Inflammatory macrophage (primary cell): ENCODE data around the gene FHL3.

Experiments
- DNase-seq, 2 donors: peaks; one replicate each; pipeline ENCODE4 v3.0.0-alpha.2; 2020 to 2022
- total RNA-seq, 18 experiments: gene quantifications; one replicate each; lab custom pipeline; 2026; ENCODE audit warnings: mixed read lengths in 6 of 18, inconsistent platforms in 2 of 18; lab: John Stamatoyannopoulos, UW

FHL3 gene, protein sequence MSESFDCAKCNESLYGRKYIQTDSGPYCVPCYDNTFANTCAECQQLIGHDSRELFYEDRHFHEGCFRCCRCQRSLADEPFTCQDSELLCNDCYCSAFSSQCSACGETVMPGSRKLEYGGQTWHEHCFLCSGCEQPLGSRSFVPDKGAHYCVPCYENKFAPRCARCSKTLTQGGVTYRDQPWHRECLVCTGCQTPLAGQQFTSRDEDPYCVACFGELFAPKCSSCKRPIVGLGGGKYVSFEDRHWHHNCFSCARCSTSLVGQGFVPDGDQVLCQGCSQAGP
- 4.0 to 22.9 (median 11.6) reads per million in 18 experiments for total RNA-seq

DNA sequence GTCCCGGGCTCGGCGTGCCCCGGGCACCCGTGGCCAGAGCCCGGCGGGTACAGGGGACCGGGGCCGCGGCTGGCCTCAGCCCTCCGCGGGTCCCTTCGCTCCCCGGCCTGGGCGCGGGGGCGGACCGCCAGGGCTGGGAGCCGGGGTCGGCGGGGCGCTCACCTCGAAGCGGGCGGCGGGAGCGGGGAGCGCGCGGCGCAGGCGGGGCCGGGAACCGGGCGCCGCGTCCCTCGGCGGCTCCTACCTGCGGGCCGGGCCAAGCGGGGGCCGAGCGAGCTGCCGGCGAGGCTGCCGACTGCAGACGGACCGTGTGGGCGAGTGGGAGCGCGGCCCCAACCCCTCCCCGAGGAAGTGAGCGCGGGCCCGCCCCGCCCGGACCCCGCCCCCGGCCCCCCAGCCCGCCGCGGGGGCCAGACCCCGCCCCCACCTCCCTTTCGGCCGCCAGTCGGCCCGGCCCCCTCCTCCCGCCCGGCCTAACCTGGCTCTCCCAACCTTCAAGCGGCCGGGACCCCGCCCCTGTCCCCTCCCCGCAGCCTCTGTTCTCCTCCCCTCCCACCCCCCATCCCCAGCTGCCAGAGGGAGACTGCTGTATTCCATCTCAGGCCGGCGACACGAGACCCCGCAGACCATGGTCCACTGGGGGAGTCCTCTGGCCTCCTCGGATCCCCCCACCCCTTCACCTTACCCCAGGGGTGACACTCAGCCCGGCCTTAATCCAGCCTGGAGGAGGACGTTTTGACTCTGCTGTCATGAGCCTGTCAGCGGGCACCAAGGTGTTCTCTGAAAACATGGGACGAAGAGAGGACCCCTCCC, at the start of gene FHL3:
Gene FHL3 (minus strand): TSS at position 320 of the 813 bp plus-strand sequence. CDS start 6,102 bp downstream, outside the sequence.
- peak in 1 of 2 donors; percentile 68 for DNase-seq

DNA sequence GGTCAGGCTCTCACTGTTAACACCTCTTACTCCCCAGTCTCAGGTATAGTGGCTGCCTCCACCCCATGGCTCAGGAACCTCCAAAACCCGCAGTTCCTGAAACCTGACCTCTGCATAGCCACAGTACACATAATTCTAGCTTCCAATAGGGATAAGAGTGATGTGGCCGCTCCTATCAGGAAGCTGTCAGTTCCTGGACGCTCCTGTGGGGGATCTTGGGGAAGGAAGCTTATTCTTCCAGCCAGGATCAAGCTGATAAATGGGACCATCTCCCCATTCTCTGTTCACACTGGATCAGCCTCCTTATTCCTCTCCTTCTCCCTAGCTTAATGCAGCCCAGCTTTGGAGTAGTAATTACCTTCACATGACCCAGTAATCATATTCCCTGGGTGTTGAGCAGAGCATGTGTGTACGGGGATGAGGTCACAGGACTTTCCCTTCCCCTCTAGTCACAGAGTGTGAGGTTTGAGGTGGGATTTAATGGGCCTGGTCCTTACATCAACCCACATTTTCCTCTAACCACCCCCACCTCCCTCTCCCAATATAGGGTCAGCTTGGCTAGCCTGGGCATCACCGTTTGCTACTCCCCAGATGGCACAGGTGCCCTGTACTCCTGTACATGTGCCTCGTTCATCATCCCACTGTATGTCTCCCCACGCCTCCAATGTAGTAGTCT, 48.2 kb upstream of the FHL3 start:
- DNase-seq: no peak

DNA sequence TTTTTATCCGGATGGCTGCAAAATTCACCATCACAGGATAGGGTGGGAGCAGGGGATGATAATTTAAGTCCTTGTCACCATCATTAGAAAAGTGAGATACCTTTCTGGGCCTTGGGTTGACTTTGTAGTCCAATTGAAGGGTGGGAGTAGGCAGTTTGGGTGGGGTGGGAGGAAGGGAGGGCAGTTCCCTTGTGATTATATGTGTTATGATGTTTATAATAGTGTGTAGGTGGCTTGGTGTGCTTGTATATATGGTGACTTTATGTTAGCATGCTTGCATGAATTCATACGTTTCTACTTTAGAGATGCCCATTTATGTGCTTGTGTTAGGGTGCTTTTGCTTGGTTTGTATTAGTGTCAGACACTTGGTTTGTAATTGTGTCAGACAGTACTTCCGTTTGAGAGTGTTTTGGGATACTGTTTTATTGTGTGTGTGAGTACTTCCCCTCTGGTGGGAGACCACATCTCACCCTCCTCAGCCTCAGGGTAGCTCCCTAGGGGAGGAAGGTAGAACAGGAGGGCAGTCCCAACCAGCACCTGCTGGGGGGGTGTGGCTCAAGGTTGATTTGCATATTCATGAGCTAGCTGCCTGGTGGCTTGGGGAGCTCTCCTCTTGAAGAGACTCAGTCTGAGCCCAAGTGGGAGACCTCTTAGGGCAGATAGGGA, 47.6 kb upstream of the FHL3 start:
- no peak for DNase-seq

DNA sequence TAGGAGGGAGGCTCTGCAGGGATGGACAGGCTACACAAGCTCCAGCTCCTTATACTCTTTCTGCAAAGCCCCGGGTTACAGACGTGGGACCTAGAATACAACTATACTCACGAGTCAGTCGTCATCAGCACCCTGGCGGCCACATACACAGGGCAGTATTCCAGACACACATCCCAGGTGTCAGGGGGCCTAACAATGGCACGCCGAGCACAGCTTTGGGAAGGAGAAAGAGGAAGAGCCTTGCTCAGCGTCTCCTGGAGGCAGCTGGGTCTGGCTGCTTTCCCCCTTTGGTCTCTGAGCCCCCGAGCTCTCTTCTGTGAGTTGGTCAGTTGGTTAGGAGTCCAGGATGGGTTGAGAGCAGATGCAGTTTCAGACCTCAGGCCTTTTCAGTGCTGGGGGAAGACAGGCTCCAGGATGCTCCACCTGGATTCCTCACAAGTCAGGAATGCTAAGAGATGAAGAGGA, 45.8 kb upstream of the FHL3 start:
- no peak for DNase-seq

DNA sequence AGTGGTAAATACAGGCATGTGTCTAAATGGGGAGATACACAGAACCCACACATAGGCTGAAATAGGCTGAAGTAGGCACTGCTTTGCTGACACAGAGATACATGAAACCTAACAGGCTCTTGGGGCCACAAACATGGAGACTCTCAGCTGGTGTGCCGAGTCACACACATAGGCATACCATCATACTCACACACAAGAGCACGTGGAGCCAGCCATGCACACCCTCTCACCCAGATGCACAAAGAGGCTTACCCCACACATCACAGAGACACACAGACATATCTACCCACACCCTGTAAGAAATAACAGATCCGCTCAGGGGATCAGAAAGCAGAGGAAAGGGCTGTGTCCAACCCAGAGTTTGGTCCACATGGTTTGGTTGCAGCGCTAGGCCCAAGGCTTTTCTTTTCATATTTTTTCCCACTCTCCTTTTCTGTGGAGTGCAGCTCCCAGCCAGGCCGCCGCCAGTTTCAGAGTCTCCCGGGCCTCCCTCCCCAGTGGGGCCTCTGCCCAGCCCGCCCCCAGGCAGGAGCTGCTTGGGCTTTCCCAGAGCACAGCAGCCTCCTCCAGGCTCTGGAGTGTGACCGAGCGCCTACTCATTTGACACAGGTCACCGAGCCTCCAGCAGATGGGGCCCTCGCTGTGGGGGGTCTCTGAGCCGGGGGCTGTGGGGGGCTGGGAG, 45.2 kb upstream of the FHL3 start:
- DNase-seq: no peak

DNA sequence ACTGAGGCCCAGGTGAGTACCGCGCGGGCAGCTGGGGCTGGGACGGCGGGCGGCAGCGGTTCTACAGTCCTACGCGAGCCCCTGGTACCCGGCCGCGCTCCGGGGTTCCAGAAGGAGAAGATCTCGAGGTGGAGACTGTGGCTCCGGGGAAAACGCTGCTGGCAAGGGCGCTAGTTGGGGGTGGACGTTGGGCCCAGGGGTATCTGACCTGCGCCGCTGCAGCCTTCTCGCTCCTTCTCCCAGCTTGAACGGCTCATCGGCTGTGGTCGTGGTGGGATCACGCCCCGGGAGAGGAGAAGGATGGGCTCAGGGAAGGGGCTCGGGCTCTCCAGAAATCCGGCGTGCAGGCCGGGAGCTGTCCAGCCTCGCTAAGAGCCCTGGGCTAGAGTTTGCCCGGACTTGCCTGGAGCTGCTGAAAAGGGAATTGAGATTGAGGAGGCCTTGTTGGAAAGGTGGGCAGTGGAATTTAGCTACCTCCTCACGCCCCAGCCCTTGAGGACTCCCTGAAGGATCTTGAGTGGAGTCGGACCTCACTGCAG, 42.4 kb upstream of the FHL3 start:
- no peak for DNase-seq

DNA sequence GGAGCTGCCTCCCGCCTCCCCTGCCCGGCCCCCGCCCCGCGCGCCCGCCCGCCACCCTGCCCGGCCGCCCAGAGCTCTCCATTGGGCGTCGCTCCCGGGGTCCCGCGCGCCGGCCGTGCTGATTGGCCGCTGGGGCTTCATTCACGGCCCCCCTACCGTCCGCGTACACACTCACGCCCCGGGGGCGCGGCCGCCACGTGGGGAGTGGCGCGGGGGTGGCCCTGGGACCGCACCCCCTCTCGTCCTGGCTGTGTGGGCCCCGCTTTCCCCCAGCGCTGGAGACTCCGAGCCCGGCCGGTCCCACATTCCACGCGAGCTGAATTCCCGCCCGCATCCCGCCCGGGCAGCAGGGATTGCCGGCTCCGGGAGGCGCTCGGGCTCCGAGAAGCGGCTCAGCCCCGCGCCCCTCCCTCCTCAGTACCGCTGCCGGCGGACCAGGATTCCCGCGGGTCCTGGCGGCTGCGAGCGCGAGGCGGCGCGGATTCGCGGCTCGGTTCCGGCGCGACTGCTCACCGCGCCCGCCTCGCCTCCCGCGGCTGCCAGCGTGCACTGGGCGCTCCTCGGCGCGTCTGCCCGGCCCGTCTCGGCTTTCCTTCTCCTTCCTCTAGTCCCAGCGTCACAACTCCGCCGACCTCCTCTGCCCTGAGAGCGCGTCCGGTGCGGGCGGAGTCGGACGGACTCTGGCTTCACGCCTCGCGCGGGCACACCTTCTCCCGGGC, 41.7 kb upstream of the FHL3 start:
- DNase-seq: peak; percentile 41 to 61

DNA sequence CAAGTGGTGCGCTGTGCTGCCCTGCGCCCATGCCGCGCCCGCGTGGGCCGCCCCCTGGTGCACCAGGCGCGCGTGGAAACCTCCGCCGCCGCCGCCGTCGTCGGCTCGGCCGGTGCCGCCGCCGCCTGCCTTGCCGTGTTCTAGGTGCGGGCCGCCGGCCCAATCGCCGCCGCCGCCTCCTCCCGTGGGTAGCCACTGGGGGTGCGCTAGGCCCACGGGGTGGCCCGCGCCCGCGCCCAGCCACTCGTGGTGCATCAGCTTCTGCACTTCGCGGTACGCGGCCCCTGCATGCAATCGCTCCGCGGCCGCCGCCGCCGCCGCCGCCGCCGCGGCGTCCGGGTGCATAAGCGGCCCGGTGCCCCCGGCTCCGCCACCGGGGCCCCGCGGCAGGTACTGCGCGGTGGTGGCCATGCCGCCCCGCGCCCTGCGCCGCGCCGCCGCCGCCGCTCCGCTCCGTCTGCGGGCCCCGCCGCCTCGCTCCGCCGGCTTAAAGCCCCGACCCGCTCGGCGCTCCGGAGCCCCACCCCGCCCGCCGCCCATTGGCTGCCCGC, 41.1 kb upstream of the FHL3 start, which contains the start of gene POU3F1:
Gene POU3F1 (minus strand): TSS at position 461 of the 551 bp plus-strand sequence. CDS start 50 bp downstream, at position 411.
- DNase-seq: no peak

DNA sequence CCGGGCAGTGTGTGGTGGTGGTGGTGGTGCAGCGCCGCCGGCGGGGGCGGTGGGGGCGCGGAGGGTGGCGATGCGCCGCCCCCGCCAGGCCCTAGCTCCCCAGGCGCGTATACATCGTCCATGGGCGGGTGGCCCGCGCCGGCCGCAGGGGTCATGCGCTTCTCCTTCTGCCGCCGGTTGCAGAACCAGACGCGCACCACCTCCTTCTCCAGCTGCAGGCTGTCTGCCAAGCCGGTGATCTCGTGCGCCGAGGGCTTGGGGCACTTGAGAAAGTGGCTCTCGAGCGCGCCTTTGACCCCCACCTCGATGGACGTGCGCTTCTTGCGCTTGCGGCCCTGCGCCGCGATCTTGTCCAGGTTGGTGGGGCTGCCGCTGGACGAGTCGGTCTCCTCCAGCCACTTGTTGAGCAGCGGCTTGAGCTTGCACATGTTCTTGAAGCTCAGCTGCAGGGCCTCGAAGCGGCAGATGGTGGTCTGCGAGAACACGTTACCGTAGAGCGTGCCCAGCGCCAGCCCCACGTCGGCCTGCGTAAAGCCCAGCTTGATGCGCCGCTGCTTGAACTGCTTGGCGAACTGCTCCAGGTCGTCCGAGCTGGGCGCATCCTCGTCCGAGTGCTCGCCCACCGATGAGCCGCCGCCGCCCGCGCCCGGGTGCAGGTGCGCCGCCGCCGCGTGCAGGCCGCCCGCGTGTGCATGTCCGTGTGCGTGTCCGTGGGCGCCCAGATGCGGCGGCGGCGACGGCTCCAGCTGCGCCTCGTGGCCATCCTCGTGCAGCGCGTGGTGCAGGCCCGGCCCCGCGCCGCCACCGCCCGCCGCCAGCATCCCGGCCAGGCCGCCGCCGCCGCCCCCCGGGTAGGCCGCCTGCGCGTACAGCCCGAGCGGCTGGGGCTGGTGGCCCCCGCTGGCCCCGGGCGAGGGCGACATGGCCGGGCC, 40.4 kb upstream of the FHL3 start:
- DNase-seq: peak; percentile 48 to 76

DNA sequence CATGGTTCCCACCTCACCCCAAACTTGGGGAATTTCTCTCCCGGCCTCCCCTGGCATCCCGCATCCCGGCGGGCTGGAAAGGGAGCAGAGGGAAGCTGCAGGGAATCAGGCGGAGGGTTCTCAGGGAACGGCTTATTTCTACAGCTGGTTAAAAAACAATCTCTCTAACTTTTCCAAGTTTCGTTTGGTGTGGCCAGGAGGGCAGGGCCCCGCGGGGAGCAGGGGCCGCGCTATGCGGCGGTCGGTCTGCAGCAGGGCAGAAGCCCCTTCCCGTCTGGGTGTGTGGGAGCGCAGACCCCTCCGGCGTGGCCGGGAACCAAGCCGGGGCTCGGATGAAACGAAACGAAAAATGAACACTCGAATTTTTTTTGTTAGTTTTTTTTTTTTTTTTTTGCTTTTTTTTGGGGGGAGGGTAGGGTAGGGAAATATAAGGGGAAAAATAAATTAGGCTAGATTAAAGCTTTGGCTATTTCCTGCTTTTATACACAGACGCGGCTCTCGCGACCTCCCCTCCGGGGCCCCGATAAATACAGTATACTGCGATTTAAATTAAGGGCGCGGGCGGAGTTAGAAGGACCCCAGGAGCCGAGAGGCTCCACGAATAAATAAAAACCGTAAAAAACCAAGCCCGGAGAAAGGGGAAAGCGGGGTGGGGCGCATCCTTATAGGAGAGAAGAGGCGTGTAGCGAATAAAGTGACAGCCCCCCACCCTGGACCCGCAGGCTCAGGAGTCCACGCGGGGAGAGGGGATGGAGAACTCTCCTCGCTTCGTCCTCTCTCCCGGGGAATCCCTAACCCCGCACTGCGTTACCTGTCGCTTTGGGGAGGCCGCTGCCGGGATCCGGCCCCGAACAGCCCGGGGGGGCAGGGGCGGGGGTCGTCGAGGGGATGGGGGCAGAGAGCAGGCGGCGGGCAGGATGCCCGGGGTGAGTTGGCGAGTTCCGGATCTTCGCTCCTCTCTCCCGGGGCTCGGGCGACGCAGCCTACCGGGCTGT, 39.2 kb upstream of the FHL3 start:
- no peak for DNase-seq

DNA sequence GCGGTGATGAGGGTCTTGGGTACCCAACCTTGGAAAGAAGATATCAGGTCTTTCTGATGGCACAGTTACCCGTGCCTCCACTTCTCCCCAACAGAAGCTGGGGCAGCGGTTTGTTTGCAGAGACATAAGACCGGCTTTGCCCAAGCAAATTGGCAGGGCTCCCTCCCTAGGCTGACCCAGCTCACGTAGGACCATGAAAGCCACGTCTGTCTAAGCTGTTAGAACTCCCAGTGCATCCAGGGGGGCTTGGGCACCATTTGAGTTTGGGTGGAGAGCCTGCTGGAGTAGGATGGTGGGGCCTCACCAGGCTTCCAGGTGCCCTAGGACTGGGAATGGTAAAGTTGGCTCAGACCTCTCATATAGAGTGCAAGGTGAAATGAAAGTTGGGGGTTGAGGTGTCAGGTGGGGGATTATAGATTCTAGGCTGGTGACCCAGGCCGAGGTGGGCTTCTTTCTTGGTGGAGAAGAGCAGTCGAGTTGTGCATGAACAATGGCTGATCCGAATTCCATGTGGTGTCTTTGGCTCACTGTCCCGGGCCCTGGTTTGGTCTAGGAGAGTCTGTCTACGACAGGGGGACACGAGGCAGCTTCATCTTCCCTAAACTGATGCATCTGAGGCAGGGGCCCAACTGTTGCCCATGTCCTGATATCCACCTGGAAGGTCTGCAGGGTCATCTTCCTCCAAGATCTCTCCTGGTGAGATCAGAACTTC, 37.9 kb upstream of the FHL3 start:
- DNase-seq: no peak

DNA sequence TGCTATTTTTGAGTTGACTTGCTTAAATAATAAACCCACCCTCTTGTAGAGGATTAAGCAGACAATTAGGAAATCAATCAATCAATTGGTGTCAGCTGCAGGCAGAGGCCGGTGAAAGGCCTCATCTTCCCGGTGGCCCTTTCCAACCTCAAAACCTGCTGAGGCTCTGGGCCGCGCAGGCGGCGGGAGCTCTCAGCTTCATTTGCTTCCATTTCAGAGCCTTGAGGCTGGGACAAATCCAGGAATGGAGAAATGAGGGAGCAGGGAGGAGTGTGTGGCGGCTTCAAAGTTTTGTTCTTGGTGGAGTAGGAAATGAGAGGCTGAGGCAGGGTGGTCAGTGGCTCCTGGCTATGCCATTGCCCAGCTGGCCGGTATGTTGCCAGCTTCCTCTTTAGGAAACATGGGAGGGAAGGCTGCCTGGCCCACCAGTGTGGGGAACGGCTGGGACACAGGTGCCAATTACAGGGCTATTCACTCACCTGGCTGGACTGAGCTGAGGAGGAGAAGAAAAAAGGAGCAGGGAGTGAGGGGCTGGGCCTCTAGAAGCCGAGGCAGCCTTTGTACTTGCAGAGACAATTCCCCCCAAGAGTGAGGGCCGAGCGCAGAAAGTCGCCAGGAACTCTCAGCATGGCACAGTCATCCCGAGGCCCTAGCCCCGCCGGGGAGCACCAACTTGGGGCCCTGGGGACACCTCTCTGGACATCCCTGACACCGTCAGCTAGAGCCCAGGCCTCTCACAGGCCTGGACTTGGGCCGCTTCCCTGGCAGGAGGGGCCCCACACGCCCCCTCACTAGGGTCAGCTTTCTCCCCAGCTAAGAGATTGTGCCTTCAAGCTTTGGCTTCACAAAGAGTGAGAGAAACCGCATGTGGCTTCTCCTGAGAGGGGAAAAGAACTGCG, 36.9 kb upstream of the FHL3 start:
- no peak for DNase-seq

DNA sequence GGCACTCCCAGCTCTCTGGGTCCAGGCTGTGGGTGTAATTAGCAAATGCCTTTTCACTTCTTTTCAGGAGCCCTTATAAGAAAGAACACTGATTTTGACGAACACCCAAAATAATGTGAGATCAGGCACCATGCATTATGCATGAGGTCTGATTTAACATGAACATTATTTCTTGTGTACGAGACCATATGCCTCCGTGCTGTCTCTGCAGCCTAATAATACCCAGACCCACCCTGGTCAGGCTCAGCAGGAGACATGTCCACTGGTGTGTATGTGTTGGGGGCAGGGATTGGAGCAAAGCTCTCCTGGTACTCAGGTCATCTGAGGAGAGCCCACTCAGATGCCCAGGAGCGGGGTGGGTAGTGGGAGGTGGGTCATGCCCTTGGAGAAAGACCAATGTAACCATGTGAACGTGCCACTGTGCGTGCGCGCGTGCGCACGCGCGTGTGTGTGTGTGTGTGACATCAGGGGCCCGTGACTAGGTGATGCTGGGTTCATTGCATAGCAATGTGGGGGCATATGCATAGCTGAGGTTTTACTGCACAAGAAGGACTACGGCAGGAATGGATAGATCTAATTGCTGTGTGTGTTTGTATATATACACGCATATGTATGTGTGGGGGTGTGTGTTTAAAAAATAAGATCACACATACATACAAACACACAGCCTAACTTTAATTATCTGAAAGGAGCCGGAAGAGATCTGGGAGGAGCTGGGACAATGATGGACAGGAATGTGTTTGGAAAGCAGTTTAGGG, 34.2 kb upstream of the FHL3 start:
- DNase-seq: no peak

DNA sequence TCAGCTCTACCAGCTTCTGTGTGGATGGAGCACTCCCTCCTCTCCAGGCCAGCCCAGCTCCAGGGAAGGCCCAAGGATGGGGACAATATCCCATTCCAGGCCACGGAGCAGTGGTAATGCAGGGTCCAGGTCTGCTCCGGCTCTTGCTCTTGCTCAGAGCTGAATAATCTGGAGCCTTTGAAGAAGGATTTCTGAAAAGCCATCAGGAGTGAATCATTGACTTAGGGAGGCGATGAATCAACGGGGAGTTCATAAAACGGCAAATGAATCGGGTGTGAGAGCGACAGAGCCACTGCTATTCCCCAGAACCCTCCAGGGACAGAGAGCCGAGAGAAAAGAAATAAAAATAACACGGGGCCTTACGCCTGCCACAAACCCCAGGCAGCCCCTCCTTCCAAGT, 33.5 kb upstream of the FHL3 start:
- DNase-seq: no peak

DNA sequence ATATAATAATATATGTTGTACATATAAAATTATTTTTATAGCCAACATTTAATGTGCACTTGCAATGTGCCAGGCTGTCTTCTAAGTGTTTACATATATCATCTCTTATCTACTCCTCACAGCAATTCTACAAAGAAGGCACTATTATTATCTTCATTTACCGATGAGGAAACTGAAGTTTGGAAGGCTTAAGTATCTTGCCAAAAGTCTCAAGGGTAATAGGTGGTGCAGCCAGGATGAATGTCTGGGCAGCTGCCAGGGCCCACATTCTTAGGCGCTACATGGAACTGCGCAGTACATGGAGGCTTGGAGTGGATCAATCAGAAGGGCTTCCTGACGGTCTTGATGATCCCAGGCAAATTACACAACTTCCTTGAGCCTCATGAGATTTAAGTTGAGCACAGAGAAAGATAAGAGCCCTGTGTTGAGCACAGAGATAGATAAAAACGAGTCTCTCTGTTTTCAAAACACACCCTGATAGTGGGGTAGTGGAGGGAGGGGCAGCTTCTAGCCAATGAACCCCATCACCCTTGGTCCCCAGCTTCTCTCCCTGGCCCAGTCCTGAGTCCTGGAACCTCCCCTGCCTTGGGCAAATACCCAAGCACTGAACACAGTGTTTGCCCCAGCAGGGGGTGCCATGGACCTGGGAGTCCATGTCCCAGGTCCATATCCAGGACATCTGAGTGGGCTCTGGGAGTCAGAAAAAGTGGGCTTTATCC, 32.1 kb upstream of the FHL3 start:
- DNase-seq: peak in 1 of 2 donors; percentile 30
